HG03342 (cell line): ENCODE measurements around the gene ZNF837.

ENCODE experiments used
- ATAC-seq: cut with Tn5 transposase; IDR thresholded peaks from one replicate; pipeline ENCODE4 v1.9.1; 2021; ENCODE audit warnings: mild to moderate bottlenecking, moderate library complexity; ENCODE audit not compliant: unreplicated experiment

Gene ZNF837

DNA sequence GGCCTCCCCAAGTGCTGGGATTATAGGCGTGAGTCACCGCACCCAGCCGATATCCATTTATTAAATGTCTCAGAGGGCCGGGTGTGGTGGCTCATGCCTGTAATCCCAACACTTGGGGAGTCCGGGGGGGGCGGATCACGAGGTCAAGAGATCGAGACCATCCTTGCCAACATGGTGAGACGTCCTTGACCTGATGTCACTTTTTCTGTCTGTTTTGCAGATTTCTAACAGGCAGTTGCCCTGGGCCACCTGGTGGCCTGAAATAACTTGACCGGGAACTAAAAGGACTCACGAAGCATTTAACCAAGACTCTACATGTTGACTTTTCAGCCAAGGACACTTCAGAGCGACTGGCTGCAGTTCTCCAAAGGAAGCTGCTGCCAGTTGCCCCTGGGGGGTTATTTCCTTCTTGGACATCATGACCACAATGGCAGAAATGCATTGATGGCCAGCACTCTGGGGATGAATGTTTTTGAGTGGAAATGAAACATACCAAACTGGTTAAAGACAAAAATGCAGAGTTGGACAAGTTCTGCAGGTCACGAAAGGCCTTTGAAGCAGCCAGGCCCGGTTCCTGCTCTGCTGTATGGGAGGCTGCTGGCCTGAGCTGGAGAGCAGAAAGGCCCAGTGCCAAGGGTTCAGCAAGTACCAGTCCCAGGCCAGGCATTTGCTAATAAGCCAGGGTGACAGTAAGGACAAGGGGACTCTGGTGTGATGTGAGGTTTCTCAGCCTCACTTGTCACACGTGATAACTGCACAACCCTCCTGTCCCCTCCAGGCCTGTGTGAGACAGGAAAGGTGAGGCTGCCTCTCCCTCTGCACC lies 8.3 kb downstream of the ZNF837 start:
- no peak for ATAC-seq

DNA sequence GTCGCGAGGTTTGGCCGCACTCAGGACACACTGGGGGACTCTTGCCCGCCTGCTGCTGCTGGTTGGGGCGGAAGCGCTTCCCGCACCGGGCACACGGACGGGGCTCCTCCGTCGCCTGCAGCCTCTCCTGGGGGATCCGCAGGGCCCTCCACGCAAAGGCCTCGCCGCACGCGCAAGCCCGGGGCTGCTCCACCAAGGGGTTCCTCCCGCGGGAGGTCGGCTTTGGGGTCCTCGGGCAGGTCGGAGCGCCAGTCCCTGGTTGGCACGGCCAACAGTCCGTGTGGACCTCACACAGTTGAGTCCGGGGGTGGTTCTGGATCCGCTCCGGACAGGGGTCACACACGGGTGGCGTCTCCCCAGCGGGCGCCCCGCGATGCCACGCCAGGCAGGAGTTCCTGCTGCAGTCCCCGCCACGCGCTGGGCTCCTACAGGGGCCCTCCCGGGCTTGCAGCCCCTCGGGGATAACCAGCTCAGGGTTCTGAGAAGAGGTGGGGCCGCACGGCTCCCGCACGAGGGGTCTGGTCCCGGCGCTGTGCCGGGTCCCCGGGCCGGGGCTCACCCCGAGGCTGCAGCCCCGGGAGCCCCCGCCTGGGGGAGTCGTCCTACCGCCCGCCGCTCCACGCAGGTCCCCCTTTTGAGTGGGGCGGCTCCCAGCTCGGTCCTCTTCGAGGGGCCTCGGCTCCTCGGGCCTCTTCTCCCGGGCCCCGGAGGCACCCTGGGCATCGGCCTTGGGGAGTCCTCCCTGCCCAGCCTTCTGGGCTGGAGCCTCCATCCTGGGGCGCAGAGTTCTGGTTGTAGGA lies 12.1 kb downstream of the ZNF837 start:
- ATAC-seq, result no peak

DNA sequence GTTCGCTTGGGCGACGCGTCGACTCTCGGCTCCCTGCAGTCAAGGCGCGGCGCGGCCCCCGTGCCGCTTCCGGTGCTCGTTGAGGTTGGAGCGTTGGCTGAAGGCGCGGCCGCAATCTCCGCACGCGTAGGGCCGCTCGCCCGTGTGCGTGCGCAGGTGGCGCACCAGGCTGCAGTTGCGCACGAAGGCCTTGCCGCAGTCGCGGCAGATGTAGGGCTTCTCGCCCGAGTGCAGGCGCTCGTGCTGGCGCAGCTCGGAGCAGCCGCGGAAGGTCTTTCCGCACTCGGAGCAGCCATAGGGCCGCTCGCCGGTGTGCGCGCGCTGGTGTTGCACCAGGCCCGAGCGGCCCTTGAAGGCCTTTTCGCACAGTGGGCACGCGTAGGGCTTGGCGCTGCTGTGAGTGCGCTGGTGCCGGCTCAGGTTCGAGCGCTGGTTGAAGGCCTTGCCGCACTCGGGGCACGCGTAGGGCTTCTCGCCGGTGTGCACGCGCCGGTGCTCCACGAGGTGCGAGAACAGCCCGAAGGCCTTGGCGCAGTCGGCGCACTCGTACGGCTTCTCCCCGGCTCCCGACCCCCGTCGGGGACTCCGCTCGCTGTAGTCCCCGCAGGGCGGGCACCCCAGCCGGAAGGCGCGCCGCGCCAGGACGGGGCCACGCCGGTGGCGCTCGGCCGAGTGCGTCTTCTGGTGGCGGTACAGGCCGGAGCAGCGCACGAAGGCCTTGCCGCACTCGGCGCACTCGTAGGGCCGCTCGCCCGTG lies 13.0 kb downstream of the ZNF837 start:
- no peak for ATAC-seq

DNA sequence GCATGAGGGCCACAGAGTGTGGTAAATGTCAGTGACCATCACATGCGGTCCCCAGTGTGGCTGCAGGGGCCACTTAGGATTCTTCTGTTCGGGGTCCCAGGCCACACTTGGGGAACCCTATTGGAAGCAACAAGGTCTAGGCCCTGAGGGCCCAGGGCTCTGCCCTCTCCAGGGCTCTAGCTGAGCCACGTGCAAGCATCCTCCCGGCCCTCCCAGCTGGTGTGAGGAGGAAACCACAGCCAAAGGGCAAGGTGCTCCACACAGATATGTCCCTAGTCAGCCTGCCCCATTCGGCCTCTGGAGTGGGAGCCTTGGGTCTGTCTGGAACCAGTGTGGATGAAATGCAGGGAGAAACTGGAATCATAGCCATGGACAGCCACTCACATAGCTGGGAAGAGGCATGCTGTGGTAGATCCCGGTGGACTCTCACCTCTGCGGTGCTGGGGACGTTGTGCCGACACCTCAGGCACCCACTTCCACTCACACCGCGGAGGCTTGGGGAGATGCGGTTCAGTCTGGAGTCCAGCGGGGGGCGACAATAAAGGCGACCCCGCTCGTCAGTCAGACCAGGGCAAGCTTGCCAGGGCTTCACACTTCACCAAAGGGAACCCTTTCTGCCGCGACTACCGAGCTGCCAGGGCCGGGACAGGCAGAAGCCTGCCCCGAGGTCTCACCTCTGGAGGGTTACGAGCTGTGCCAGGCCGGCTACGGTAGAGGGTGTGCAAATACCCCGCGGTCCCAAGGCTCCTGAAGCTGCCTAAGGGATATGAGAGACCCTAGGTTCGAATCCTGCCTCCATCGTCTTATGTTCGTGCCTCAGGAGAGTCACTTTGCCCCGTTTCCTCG lies 14.0 kb downstream of the ZNF837 start:
- ATAC-seq, result no peak

DNA sequence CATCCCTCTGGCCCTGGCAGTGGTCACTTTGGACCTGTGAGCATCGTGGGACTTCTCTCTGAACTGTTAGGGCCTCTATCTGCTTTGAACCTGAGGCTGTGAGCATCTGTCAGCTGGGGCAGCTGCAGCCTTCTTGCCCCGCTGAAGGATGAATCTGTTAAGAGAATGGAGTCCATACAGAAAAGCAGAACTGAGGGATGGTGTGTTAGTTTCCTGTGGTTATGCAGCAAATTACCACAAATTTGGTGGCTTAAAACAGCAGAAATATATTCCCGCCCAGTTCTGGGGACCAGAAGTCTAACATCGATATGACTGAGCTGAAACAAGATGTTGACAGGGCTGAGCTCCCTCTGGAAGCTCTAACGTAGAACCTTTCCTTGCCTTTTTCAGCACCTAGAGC lies 16.7 kb downstream of the ZNF837 start:
- no peak for ATAC-seq

DNA sequence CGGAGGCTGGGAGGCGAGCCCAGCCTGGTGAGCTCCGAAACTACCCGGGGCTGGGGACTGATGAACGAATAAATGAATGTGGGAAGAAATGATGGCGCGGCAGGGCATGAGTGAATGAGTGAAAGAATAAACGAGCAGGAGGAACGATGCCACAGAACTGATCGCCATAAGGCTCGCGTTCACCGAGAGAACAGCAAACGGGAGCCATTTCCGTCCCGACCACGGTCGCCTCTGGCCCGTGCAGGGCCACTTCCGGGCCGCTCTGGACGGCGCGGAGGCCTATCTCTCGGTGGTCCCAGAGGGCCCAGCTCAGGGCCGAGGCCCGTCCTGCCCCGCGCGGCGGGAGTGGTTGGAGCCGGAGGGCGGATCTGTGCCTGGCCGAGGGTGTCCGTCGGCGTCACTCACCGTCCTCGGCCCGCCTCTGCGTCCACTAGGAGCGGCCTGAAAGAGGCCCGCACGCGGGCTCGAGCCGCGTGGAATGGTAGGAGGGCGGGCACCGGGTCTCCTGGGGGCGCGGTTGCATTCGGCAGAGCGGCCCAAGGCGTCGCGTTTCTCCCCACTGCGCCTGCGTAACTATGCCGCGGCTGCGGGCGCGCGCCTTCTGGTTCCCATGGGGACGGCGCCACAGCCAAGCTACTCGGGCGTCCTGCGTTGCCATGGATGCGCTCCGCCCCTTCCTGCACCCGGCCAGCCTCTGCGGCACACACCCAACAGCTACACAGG lies 18.4 kb downstream of the ZNF837 start, which contains the start of gene ZNF497:
Gene ZNF497 (minus strand): TSS at position 480 of the 723 bp plus-strand sequence. CDS start 5,116 bp downstream, outside the sequence.
- ATAC-seq, result peak; percentile 76

DNA sequence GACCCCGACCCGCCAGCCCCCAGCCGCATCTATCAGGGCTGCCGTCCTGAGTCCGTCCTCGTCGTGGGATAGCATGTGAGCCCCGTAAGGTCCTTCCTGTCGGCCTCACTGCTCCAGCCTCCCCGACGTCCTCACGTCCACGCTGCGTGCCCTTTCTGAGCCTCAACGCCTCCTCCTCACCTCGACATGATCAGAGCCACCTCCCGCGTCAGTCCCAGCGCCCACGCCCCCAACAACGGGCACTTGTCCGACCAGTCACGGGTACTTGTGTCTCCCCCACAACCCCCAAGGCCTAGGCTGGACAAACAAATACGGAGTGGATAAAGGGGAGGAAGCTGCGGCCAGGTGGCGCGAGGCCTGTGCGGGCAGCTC lies 18.9 kb downstream of the ZNF837 start:
- no peak for ATAC-seq

DNA sequence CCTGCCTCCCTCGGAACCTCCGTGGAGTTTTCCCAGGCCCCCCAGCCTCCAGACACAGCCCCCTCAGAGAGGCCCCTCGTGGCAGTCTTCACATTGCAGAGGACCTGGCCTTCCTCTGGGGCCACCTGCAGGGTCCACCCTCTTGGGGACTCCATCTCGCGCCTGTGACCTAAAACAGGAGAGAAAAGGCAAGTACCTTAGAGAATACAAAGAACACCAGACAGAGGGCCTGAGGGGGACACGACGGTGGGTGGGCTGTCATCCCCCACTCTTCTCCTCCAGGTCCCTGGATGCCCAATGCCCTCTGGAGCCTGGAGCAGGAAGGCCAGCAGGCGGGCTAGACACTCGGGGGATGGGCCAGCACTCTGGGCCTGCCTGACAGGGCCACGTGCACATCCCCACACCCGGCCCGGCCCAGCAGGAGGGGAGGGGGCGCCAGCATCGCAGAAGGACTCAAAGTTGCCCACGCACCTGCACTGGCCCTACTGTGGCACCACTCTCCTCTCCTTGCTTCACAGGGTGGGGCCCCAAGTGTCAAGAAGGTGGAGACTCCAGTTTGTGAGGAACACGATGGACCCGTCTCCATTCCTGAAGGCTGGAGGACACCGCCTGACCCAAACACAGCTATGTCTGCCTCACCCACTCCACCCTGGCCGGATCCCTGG lies 23.2 kb downstream of the ZNF837 start:
- no peak for ATAC-seq

DNA sequence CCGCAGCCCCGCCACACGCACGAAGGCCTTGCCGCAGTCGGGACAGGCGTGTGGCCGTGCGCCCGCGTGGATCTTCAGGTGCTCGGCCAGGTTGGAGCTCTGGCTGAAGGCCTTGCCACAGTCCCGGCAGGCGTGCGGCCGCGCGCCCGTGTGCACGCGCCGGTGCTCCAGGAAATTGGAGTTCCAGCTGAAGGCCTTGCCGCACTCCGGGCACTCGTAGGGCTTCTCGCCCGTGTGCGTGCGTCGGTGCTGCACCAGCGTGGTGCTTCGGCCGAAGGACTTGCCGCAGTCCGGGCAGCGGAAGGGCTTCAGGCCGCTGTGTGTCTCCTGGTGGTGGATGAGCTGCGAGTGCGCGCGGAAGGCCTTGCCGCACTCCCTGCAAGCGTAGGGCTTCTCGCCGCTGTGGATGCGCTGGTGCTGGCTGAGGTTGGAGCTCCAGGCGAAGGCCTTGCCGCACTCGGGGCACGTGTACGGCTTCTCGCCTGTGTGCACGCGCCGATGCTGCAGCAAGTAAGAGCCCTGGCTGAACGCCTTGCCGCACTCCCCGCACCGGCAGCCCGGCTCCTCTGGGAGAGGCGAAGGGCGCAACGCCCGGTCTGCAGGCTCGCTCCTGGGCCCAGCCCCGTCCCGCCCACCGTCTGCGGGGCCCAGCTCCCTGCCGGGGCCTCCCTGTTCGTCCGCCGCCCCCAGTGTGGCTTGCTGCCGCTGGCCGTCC lies 23.9 kb downstream of the ZNF837 start:
- ATAC-seq, result no peak

DNA sequence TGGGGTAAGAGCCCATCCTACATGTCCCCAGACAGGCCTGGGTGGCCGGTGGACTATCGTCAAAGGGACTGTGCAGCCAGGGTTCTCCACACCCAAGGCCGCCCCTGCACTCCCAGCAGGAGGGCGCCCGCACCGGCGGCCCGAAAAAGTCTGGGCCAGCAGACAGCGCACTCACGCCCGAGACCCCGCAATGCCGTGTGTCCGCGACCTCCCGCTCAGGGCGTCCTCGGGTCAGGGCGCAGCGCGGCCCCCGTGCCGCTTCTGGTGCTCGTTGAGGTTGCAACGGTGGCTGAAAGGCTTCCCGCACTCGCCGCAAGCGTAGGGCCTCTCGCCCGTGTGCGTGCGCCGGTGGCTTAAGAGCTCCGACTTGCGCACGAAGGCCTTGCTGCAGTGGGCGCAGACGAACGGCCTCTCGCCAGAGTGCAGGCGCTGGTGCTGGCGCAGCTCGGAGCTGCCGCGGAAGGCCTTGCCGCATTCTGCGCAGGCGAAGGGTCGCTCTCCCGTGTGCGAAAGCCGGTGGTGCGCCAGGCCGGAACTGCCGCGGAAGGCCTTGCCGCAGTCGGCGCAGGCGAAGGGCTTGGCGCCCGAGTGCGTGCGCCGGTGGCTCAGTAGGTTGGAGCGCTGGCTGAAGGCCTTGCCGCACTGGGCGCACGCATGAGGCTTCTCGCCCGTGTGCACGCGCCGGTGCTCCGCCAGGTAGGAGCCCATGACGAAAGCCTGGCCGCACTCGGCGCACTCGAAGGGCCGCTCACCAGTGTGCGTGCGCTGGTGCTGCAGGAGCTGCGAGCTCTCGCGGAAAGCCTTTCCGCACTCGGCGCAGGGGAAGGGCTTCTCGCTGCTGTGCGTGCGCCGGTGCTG lies 24.7 kb downstream of the ZNF837 start:
- no peak for ATAC-seq

DNA sequence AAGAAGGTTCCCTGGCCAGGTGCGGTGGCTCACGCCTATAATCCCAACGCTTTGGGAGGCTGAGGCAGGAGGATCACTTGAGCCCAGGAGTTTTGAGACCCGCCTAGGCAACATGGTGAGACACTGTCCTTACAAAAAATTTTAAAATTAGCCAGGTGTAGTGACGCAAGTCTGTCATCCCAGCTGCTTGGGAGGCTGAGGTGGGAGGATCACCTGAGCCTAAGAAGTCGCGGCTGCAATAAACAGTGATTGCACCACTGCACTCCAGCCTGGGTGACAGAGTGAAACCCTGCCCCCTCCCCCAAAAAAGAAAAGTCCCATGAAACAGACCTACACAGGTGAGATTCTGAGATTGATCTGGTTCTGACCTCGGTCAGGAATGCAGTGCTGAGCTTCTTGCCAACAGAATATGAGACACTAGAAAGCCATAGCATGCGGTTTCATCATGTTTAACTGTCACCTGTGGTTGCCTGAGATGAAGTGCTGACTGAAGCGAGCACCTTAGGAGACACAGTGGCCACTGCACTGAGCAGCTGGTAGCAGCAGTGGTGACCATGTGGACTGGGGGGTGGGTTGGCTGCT lies 25.5 kb downstream of the ZNF837 start:
- no peak for ATAC-seq

DNA sequence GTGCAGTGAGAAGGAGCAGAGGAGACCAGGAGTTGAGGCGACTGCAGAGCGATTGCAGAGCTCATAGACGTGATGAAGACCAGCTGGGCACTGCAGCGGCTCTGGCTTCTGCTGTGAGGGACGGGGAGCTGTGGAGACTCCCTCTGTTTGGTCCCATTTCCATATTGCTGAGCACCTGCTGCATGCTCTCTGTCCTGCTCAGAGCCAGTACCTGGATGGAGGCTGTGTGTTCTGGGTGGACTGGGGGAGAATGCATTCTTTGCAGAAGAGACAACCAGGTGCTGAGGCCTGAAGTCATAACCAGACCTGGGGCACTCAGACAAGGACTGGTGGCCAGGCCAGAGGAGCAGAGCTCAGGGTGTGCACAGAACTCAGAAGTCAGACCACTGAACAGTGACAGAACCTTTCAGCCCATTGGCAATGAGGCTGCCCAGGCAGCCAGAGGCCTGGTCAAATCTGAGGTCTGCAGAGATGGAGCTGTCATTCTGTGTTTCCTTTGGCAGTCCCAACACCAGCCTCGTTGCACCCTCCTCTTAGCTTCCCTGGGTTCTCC lies 26.3 kb downstream of the ZNF837 start:
- no peak for ATAC-seq

DNA sequence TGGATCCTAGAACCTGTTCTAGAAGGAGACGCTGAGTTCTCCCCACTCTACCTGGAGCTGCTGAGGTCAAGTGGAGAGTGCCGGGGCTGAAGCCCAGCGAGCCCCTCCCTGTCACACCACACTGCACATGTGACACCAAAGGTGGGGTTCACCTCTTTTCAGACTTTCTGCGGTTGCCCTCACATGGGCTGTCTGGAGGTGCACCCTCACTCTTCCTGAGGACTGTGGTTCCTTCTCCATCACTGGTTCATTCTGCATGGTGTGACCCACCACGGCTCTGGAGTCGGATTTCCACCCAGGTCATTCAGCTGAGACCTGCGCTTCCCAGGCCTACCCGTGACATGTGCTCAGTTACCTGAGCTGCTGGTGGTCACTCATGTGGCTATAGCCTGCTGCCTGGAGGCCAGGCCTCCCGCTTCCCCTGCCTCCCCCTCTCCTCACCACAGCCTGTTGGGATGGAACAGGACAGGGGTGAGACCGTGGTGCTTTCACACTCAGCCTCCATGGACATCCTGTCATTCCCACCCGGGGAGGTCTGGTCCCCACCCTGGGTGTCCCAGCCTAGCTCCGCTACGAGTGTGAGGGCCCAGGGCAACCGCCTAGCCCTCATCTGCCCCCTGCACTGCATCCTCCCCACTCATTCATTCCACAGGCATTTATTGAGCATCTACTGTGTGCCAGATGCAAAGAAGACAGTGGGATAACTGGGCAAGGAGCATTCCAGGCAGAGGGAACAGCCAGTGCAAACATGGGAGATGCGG lies 26.9 kb downstream of the ZNF837 start:
- no peak for ATAC-seq

DNA sequence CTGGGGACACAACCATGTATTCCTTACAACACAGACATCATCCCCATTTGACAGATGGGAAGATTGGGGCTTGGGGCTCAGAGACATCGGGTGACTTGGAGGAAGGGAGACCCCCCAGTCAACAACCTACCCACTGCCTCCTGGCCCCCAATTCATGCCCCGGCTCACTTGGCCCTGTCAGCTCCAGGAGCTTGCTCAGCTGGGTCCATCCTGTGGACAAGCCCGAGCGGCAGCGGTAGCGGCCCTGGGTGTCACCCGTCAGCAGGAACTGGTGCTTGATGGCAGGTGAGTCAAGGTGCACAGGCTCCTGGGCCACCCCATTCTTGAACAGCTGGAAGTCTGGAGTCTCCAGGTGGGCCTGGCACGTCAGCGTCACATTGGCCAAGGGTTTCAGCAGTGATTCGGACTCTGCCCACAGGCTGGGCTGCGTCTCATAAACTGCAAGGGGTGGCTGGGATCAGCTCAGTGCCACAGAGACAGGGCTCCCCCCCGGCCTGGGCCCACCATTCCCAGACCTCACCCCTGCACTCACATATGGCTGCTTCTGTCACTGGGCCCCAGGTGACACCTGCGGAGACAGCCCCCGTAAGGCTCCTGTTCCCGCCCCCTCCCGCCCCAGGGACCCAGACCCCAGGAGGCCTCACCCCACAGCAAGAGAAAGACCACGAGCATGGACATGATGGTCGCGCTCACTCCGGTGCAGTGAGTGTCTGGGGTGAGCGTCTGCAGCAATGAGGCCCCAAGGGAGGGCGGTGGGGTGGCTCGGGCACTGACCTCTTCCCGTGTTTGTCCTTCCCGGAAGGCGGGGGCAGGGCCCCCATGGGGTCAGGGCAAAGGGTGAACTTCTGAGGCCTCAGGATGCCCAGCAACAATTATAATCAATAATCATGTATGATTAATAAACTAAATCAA lies 27.8 kb downstream of the ZNF837 start, which contains the start of gene A1BG:
Gene A1BG (minus strand): TSS at position 733 of the 912 bp plus-strand sequence. CDS start 55 bp downstream, at position 678.
- ATAC-seq, result no peak
